Hepatocyte (in vitro differentiated cells): ENCODE measurements around the gene CELF4. TPM values are rescaled to one million over a fixed set of nuclear protein-coding genes. Genes with fewer than 3 reads are reported as not detected.

Experiments used
- DNase-seq: peaks from one replicate; pipeline ENCODE4 v3.0.0-alpha.2; 2016; ENCODE audit warnings: low spot score
- H2AFZ ChIP-seq: fragments of 200-600 bp; sonication (generic); 2 replicates; pipeline ENCODE4 v1.6.0; 2016; ENCODE audit warnings: antibody characterized with exemption, mild to moderate bottlenecking
- H3K27ac ChIP-seq: fragments of 200-600 bp; sonication (generic); 2 replicates; pipeline ENCODE4 v1.5.1; 2016; ENCODE audit warnings: mild to moderate bottlenecking
- H3K27me3 ChIP-seq: fragments of 200-600 bp; sonication (generic); 2 replicates; pipeline ENCODE4 v1.6.1; 2016
- H3K36me3 ChIP-seq: fragments of 200-600 bp; sonication (generic); replicated peaks from 2 replicates; pipeline ENCODE4 v1.5.1; 2016; ENCODE audit warnings: low read depth; ENCODE audit not compliant: insufficient read depth
- H3K4me1 ChIP-seq: fragments of 200-600 bp; sonication (generic); 2 replicates; pipeline ENCODE4 v1.5.1; 2016; ENCODE audit warnings: mild to moderate bottlenecking, moderate library complexity; ENCODE audit not compliant: insufficient read depth
- H3K4me2 ChIP-seq: fragments of 200-600 bp; sonication (generic); 2 replicates; pipeline ENCODE4 v1.6.0; 2016
- H3K4me3 ChIP-seq: fragments of 200-600 bp; sonication (generic); 2 replicates; pipeline ENCODE4 v1.5.1; 2016; ENCODE audit warnings: mild to moderate bottlenecking
- H3K79me2 ChIP-seq: fragments of 200-600 bp; sonication (generic); 2 replicates; pipeline ENCODE4 v1.6.0; 2017; ENCODE audit warnings: mild to moderate bottlenecking
- H3K9me2 ChIP-seq: fragments of 200-600 bp; sonication (generic); replicated peaks from 2 replicates; pipeline ENCODE4 v1.6.0; 2017; ENCODE audit warnings: mild to moderate bottlenecking; ENCODE audit not compliant: insufficient read depth
- H3K9me3 ChIP-seq: fragments of 200-600 bp; sonication (generic); 2 replicates; pipeline ENCODE4 v1.5.1; 2016; ENCODE audit warnings: low read depth, mild to moderate bottlenecking
- H4K20me1 ChIP-seq: fragments of 200-600 bp; sonication (generic); 2 replicates; pipeline ENCODE4 v1.6.0; 2016; ENCODE audit warnings: mild to moderate bottlenecking; ENCODE audit not compliant: insufficient read depth, poor library complexity, severe bottlenecking
- EZH2 ChIP-seq: fragments of 200-600 bp; sonication (generic); IDR thresholded peaks from 2 replicates; pipeline ENCODE4 v1.6.1; 2016; ENCODE audit warnings: antibody characterized with exemption, mild to moderate bottlenecking, borderline replicate concordance
- EZH2phosphoT487 ChIP-seq: fragments of 200-600 bp; sonication (generic); IDR thresholded peaks from one replicate; pipeline ENCODE4 v1.6.1; 2018; ENCODE audit warnings: antibody characterized with exemption, mild to moderate bottlenecking, low read depth, moderate library complexity; ENCODE audit not compliant: unreplicated experiment, severe bottlenecking
- WGBS: methylation state at CpG from one replicate; pipeline ENCODE4 v1.1.6; 2016; ENCODE audit warnings: low lambda C conversion rate; ENCODE audit errors: missing lambda C conversion rate; 5-methylcytosine and 5-hydroxymethylcytosine counted together
- polyA plus RNA-seq: library from polyadenylated mRNA; unstranded; fragments of >200 nt; fragmentation: Nextera tagmentation; extraction: Ambion mirVana; gene quantifications from 2 replicates; pipeline ENCODE4 v1.2.1, GENCODE V29; 2016
- total RNA-seq: library from RNA; depleted of rRNA; stranded (reverse); fragments of >200 nt; gene quantifications from 2 replicates; pipeline ENCODE4 v1.2.3, GENCODE V29; 2014
- TF ChIP-seq, protein P1 (sequence below): fragments of 200-600 bp; sonication (generic); IDR thresholded peaks from 2 replicates; pipeline ENCODE4 v1.5.1; 2016; ENCODE audit warnings: antibody characterized with exemption, mild to moderate bottlenecking; ENCODE audit not compliant: poor library complexity

CELF4 gene
- total and polyA plus RNA-seq, 2 experiments from 2014 or later, result 1.3 to 2.9 TPM

DNA sequence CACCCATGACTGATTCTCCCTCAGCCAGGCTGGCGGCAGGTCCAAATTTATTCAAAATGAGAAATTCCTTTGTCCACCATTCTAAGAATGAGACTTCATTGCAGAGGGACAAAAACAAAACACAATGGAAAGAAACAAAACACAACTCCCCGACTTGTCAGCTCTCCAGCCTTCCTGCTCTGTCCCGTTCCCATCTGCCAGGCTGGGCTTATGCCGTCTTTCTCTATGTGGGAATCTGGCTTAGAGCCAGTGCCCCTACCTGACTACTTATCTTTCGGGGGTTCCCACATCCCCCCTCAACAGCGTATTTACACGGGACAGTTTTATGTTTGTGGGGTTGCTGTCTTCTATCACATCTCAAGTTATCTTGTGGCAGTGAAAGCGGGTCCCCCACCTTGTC, 13.8 kb downstream of the CELF4 start:
- Histone ChIP-seq H4K20me1 (no peaks in the 10 kb centered on the region), H3K4me1 (no peaks in the 10 kb centered on the region), H3K9me2 (no peaks in the 10 kb centered on the region), H3K9me3 (no peaks in the 10 kb centered on the region), H3K79me2 (no peaks in the 10 kb centered on the region), H3K4me3 (no peak overlapping the region), H3K27me3 (peaks cover 32% of the 10 kb centered on the region), H3K36me3 (no peaks in the 10 kb centered on the region), H2AFZ (no peak overlapping the region), H3K4me2 (no peak overlapping the region), H3K27ac (no peak overlapping the region)
- 90% methylated on average over 8 of the region's 8 CpGs for WGBS
- no peak for DNase-seq
- TF ChIP-seq, protein P1, sequence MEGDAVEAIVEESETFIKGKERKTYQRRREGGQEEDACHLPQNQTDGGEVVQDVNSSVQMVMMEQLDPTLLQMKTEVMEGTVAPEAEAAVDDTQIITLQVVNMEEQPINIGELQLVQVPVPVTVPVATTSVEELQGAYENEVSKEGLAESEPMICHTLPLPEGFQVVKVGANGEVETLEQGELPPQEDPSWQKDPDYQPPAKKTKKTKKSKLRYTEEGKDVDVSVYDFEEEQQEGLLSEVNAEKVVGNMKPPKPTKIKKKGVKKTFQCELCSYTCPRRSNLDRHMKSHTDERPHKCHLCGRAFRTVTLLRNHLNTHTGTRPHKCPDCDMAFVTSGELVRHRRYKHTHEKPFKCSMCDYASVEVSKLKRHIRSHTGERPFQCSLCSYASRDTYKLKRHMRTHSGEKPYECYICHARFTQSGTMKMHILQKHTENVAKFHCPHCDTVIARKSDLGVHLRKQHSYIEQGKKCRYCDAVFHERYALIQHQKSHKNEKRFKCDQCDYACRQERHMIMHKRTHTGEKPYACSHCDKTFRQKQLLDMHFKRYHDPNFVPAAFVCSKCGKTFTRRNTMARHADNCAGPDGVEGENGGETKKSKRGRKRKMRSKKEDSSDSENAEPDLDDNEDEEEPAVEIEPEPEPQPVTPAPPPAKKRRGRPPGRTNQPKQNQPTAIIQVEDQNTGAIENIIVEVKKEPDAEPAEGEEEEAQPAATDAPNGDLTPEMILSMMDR, result no peak
- TF ChIP-seq EZH2phosphoT487 (no peak), EZH2 (no peak)

DNA sequence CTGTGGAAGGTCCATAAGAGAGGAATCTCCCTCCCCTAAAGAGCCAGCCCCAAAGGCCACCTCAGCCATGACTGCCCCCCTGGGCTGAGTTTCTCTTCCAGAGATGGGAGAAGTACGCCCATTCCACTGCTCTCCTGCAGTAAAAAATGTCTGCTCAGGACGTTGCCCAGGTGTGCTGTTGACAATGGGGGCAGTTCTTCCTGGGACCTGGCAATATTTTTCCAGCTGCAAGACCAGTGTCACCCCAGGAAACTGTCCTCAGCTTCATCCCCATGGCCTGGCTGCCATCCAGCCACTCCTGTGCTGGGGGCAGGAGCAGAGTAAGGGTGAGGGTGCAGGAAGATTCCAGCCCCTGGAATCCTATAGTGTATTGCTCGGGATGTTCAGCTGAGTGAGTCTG, 14.3 kb downstream of the CELF4 start:
- Histone ChIP-seq H3K79me2 (no peaks in the 10 kb centered on the region), H3K4me2 (no peak overlapping the region), H2AFZ (no peak overlapping the region), H3K27ac (no peak overlapping the region), H3K9me3 (no peaks in the 10 kb centered on the region), H3K27me3 (peaks cover 26% of the 10 kb centered on the region), H4K20me1 (no peaks in the 10 kb centered on the region), H3K9me2 (no peaks in the 10 kb centered on the region), H3K36me3 (no peaks in the 10 kb centered on the region), H3K4me1 (no peaks in the 10 kb centered on the region), H3K4me3 (no peak overlapping the region)
- TF ChIP-seq, protein P1, result no peak
- TF ChIP-seq EZH2phosphoT487 (no peak), EZH2 (no peak)
- WGBS, result 86% methylated on average over 3 of the region's 3 CpGs
- no peak for DNase-seq

DNA sequence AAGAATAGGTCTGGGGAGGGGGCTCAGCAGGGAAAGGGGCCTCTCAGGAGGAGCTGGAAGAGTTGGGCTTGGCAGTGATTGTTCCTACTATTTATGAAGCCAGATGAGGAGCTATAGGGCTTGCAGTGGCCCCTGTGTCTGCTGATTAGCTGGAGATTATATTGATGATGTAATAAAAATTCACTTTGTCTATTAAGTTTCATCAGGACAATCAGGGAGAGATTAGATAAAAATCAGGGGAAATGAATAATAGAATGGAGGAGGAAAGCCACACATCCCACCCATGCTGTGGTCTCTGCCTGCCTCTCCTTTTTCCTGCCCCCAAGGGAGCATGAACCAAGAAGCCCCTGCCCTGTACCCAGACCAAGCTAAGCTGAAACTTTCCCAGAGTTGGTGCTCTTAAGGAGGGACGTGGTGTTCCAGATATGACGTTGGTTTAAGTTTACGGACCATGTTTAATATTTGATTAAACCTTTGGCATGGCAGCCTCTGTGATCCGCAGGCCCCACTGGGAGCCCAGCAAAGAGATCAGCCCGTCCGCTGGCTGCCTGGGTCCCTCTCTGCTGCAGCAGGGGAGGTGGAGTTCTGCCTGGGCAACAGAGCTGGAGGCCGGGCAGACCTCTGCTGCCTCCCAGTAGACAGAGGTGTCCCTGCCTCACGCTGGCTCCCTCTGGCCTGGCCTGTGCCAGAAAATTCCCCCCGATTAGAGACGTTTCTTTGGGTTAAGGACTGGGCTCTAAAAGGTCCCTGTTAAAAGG, 15.3 kb downstream of the CELF4 start:
- no peak for TF ChIP-seq EZH2phosphoT487
- no peak for TF ChIP-seq EZH2
- TF ChIP-seq, protein P1, result no peak
- Histone ChIP-seq H3K79me2 (no peaks in the 10 kb centered on the region), H3K27me3 (peaks cover 17% of the 10 kb centered on the region), H3K4me2 (no peak overlapping the region), H3K4me1 (no peaks in the 10 kb centered on the region), H3K9me3 (no peaks in the 10 kb centered on the region), H2AFZ (no peak overlapping the region), H3K27ac (no peak overlapping the region), H3K4me3 (no peak overlapping the region), H3K36me3 (no peaks in the 10 kb centered on the region), H4K20me1 (no peaks in the 10 kb centered on the region), H3K9me2 (no peaks in the 10 kb centered on the region)
- DNase-seq, result no peak
- 87% methylated on average over 10 of the region's 10 CpGs for WGBS
